GM21360 (cell line): Measurements from ENCODE around the gene NDOR1.
A peak's percentile ranks its signal among the peaks of the same experiment; 100 is the strongest.
"Not testable (repeated sequence)": the region's sequence is repeated elsewhere in the genome, so short reads cannot be mapped to it uniquely, and the experiment has no call there.

Experiments used
- ATAC-seq: cut with Tn5 transposase; IDR thresholded peaks from one replicate; pipeline ENCODE4 v1.9.1; 2021; ENCODE audit warnings: mild to moderate bottlenecking, moderate library complexity; ENCODE audit not compliant: unreplicated experiment

The NDOR1 gene

GRCh38 chr9:137255448-137256114 is 50.1 kb downstream of the NDOR1 start:
- peak; percentile 5 for ATAC-seq

GRCh38 chr9:137256362-137256761 is 50.9 kb downstream of the NDOR1 start:
- ATAC-seq, result no peak

- ATAC-seq, result no peak
Measured at GRCh38 chr9:137256856-137257255, 51.4 kb downstream of the NDOR1 start.

- not testable (repeated sequence) for ATAC-seq
Measured at GRCh38 chr9:137262173-137262908, 56.8 kb downstream of the NDOR1 start.

- ATAC-seq, result no peak
Measured at GRCh38 chr9:137262909-137263285, 57.4 kb downstream of the NDOR1 start.

GRCh38 chr9:137263506-137263905 is 58.0 kb downstream of the NDOR1 start:
- ATAC-seq, result no peak

GRCh38 chr9:137264067-137264466 is 58.6 kb downstream of the NDOR1 start:
- ATAC-seq, result no peak

- no peak for ATAC-seq
Measured at GRCh38 chr9:137265496-137266161, 60.1 kb downstream of the NDOR1 start.

GRCh38 chr9:137266162-137266527 is 60.6 kb downstream of the NDOR1 start:
- ATAC-seq, result no peak
